Measurements from ENCODE around the gene C6orf15.

Gene C6orf15

DNA sequence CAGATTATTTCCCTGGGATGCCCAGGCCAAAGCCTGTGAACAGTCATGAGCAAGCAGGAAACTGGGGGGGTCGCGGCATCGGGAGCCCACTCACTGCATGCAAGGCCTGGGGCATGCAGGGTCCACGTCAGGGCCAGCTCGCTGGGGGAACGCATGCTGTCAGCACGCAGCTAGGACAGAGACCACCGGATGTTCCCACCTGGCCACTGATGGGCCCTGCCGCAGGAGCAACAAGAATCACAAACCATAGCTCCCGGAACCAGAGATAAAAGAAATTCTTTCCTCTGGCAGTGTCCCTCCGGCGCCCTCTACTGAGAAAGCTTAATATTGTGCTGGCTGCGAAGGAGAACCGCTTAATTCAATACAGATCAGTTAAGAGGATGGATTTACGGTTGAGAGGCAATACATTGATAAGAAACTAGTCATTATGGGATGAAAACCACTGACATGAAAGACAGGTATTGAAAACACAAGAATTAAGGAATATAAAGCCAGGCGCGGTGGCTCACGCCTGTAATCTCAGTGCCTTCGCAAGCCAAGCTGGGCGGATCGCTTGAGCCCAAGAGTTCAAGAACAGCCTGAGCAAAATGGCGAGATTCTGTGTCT is 32.6 kb downstream of the C6orf15 start:
- TF ChIP-seq, protein P1, sequence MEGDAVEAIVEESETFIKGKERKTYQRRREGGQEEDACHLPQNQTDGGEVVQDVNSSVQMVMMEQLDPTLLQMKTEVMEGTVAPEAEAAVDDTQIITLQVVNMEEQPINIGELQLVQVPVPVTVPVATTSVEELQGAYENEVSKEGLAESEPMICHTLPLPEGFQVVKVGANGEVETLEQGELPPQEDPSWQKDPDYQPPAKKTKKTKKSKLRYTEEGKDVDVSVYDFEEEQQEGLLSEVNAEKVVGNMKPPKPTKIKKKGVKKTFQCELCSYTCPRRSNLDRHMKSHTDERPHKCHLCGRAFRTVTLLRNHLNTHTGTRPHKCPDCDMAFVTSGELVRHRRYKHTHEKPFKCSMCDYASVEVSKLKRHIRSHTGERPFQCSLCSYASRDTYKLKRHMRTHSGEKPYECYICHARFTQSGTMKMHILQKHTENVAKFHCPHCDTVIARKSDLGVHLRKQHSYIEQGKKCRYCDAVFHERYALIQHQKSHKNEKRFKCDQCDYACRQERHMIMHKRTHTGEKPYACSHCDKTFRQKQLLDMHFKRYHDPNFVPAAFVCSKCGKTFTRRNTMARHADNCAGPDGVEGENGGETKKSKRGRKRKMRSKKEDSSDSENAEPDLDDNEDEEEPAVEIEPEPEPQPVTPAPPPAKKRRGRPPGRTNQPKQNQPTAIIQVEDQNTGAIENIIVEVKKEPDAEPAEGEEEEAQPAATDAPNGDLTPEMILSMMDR (conservative IDR thresholded peaks at IDR 0.05; ENCODE audit: low read depth, low read length) = peak; percentile 89
- no peaks in the 10 kb centered on the region for H3K79me2 ChIP-seq (ENCODE audit: insufficient read depth, low read depth)
- no peaks in the 10 kb centered on the region for H4K20me1 ChIP-seq (ENCODE audit: insufficient read depth)
- peak overlapping the region; percentile 29; the same call in 1 of the 2 replicates for H2AFZ ChIP-seq (ENCODE audit: low read depth)
- H3K4me3 ChIP-seq (IDR thresholded peaks at IDR 0.05; ENCODE audit: insufficient read depth, low read depth, low read length) = no peak overlapping the region
- no peak overlapping the region for H3K4me2 ChIP-seq
- no peaks in the 10 kb centered on the region for H3K4me1 ChIP-seq (ENCODE audit: low read depth, poor library complexity, severe bottlenecking)
- no peak overlapping the region for H3K9ac ChIP-seq
- no peaks in the 10 kb centered on the region for H3K36me3 ChIP-seq (ENCODE audit: insufficient read depth)
- H3K27ac ChIP-seq = no peak overlapping the region
- H3K27me3 ChIP-seq (ENCODE audit: insufficient read depth, low read depth) = no peaks in the 10 kb centered on the region

DNA sequence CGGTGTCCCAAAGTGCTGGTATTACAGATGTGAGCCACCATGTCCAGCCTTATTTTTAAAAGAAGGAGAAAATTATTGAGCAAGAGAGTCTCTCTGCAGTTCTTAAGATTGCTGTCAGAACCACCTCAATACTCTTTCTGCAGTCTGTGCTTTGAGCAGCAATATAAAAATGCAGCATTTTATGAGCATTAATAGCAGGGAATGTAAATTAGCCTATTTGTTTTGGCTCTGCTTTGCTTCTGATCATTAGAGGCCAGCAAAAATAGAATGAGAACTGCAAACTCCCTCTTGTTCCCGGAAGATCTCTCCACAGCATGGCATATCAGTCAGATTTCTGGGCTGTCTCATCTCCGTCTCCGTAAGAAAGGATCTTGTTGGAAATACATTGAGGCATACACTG is 35.8 kb downstream of the C6orf15 start:
- Histone ChIP-seq H4K20me1 (ENCODE audit: insufficient read depth) (no peaks in the 10 kb centered on the region), H3K27me3 (ENCODE audit: insufficient read depth, low read depth) (no peaks in the 10 kb centered on the region), H3K4me3 (IDR thresholded peaks at IDR 0.05; ENCODE audit: insufficient read depth, low read depth, low read length) (no peak overlapping the region), H3K9ac (no peak overlapping the region), H2AFZ (ENCODE audit: low read depth) (no peak overlapping the region), H3K27ac (no peak overlapping the region), H3K79me2 (ENCODE audit: insufficient read depth, low read depth) (no peaks in the 10 kb centered on the region), H3K36me3 (ENCODE audit: insufficient read depth) (no peaks in the 10 kb centered on the region), H3K4me1 (ENCODE audit: low read depth, poor library complexity, severe bottlenecking) (no peaks in the 10 kb centered on the region), H3K4me2 (no peak overlapping the region)
- TF ChIP-seq, protein P1 (conservative IDR thresholded peaks at IDR 0.05; ENCODE audit: low read depth, low read length) = no peak

DNA sequence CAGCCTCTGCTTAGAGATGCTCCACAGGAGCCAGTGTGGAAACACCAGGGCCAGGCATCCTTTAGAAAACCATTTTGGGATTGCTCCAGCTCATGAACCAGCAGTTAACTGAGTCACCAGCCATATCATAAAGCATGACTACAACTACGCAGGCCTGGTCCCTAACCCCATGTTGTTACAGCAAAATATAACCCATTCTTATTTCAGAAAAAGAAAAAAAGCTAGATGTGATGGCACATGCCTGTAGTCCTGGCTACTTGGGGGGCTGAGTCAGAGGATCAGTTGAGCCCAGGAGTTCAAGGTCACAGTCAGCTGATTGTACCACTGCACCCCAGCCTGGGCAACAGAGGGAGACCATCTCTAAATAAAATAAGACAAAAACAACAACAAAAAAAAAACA is 36.8 kb downstream of the C6orf15 start:
- Histone ChIP-seq H3K4me3 (IDR thresholded peaks at IDR 0.05; ENCODE audit: insufficient read depth, low read depth, low read length) (no peak overlapping the region), H3K36me3 (ENCODE audit: insufficient read depth) (no peaks in the 10 kb centered on the region), H4K20me1 (ENCODE audit: insufficient read depth) (no peaks in the 10 kb centered on the region), H3K4me2 (no peak overlapping the region), H3K4me1 (ENCODE audit: low read depth, poor library complexity, severe bottlenecking) (no peaks in the 10 kb centered on the region), H2AFZ (ENCODE audit: low read depth) (no peak overlapping the region), H3K27ac (no peak overlapping the region), H3K79me2 (ENCODE audit: insufficient read depth, low read depth) (no peaks in the 10 kb centered on the region), H3K27me3 (ENCODE audit: insufficient read depth, low read depth) (no peaks in the 10 kb centered on the region), H3K9ac (no peak overlapping the region)
- TF ChIP-seq, protein P1 (conservative IDR thresholded peaks at IDR 0.05; ENCODE audit: low read depth, low read length) = no peak

DNA sequence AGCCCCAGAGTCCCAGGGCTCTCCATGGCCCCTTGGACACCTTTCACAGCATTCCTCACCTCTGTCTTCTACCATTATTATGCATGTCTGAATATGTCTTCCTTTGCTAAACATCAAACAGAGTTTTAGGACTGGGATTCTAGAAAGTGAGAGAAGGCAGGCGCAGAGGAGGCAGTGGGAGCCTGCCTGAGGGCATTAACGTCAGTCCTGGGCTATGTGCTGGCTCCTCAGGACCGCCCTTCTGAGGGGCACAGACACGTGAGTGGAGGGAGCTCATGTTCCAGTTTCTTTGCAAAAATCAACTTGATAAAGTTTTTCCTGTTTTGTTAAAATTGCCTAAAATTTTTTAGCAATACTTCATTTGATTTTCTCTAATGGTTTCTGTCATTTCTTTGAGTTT is 38.0 kb downstream of the C6orf15 start:
- no peak overlapping the region for H3K27ac ChIP-seq
- H3K79me2 ChIP-seq (ENCODE audit: insufficient read depth, low read depth) = no peaks in the 10 kb centered on the region
- no peaks in the 10 kb centered on the region for H4K20me1 ChIP-seq (ENCODE audit: insufficient read depth)
- no peaks in the 10 kb centered on the region for H3K4me1 ChIP-seq (ENCODE audit: low read depth, poor library complexity, severe bottlenecking)
- no peak overlapping the region for H3K4me2 ChIP-seq
- H3K36me3 ChIP-seq (ENCODE audit: insufficient read depth) = no peaks in the 10 kb centered on the region
- H3K4me3 ChIP-seq (IDR thresholded peaks at IDR 0.05; ENCODE audit: insufficient read depth, low read depth, low read length) = no peak overlapping the region
- no peaks in the 10 kb centered on the region for H3K27me3 ChIP-seq (ENCODE audit: insufficient read depth, low read depth)
- H3K9ac ChIP-seq = no peak overlapping the region
- H2AFZ ChIP-seq (ENCODE audit: low read depth) = no peak overlapping the region
- TF ChIP-seq, protein P1 (conservative IDR thresholded peaks at IDR 0.05; ENCODE audit: low read depth, low read length) = no peak

All from KMS-11 (cell line).